Neural progenitor cell (in vitro differentiated cells): Measurements from ENCODE around the gene CDHR2. TPM values are rescaled to one million over a fixed set of nuclear protein-coding genes. Genes with fewer than 3 reads are reported as not detected.
A peak's percentile ranks its signal among the peaks of the same experiment; 100 is the strongest.

Experiments used
- DNase-seq: peaks from one replicate; pipeline ENCODE4 v3.0.0-alpha.2; 2016; ENCODE audit warnings: low spot score
- H2AFZ ChIP-seq: fragments of 200-600 bp; sonication (generic); replicated peaks from 2 replicates; pipeline ENCODE4 v1.6.1; 2016; ENCODE audit warnings: antibody characterized with exemption
- H3F3A ChIP-seq: fragments of 200-600 bp; sonication (generic); 2 replicates; pipeline ENCODE4 v1.6.1; 2016; ENCODE audit warnings: antibody characterized with exemption, low read depth
- H3K27ac ChIP-seq: fragments of 200-600 bp; sonication (generic); 2 replicates; pipeline ENCODE4 v1.5.1; 2016; ENCODE audit warnings: mild to moderate bottlenecking
- H3K27me3 ChIP-seq: fragments of 200-600 bp; sonication (generic); 2 replicates; pipeline ENCODE4 v1.6.1; 2016; ENCODE audit warnings: mild to moderate bottlenecking, moderate library complexity
- H3K36me3 ChIP-seq: fragments of 200-600 bp; sonication (generic); 2 replicates; pipeline ENCODE4 v1.5.1; 2016
- H3K4me1 ChIP-seq: fragments of 200-600 bp; sonication (generic); 2 replicates; pipeline ENCODE4 v1.6.1; 2016; ENCODE audit warnings: mixed run types
- H3K4me2 ChIP-seq: fragments of 200-600 bp; sonication (generic); 2 replicates; pipeline ENCODE4 v1.6.1; 2016
- H3K4me3 ChIP-seq: fragments of 200-600 bp; sonication (generic); 2 replicates; pipeline ENCODE4 v1.5.1; 2016
- H3K79me2 ChIP-seq: fragments of 200-600 bp; sonication (generic); 2 replicates; pipeline ENCODE4 v1.6.1; 2016; ENCODE audit warnings: low read depth
- H3K9ac ChIP-seq: fragments of 200-600 bp; sonication (generic); 2 replicates; pipeline ENCODE4 v1.6.1; 2016
- H3K9me3 ChIP-seq: fragments of 200-600 bp; sonication (generic); 2 replicates; pipeline ENCODE4 v1.5.1; 2016; ENCODE audit warnings: low read depth
- H4K20me1 ChIP-seq: fragments of 200-600 bp; sonication (generic); 2 replicates; pipeline ENCODE4 v1.6.1; 2016; ENCODE audit warnings: low read depth
- H3K27ac Mint-ChIP-seq: 3 replicates; pipeline ENCODE4 v1.8.0; 2021; ENCODE audit warnings: mixed read lengths
- H3K27me3 Mint-ChIP-seq: 2 replicates; pipeline ENCODE4 v1.8.0; 2022; ENCODE audit warnings: low read depth, mild to moderate bottlenecking, inconsistent platforms, moderate library complexity, mixed read lengths; ENCODE audit not compliant: insufficient read depth
- H3K36me3 Mint-ChIP-seq: 3 replicates; pipeline ENCODE4 v1.8.0; 2021; ENCODE audit warnings: mixed read lengths
- H3K4me1 Mint-ChIP-seq: 3 replicates; pipeline ENCODE4 v1.8.0; 2021; ENCODE audit warnings: mixed read lengths
- H3K4me3 Mint-ChIP-seq: 3 replicates; pipeline ENCODE4 v1.8.0; 2021; ENCODE audit warnings: mild to moderate bottlenecking, moderate library complexity, mixed read lengths
- H3K9me3 Mint-ChIP-seq: 3 replicates; pipeline ENCODE4 v1.8.0; 2020; ENCODE audit warnings: mixed read lengths
- CTCF ChIP-seq: fragments of 200-600 bp; sonication (generic); IDR thresholded peaks from 2 replicates; pipeline ENCODE4 v1.5.1; 2017; ENCODE audit warnings: antibody characterized with exemption, mild to moderate bottlenecking
- EZH2phosphoT487 ChIP-seq: fragments of 200-600 bp; sonication (generic); IDR thresholded peaks from 2 replicates; pipeline ENCODE4 v1.6.1; 2017; ENCODE audit warnings: antibody characterized with exemption
- microRNA-seq: library from miRNA; unstranded; fragments of <30 nt; microRNA quantifications from one replicate; pipeline ENCODE4, GENCODE V29; 2016
- small RNA-seq: library from RNA; depleted of rRNA; stranded (forward); fragments of <200 nt; gene quantifications from one replicate; pipeline ENCODE3, GENCODE V24; 2015
- total RNA-seq: library from RNA; depleted of rRNA; stranded (reverse); fragments of >200 nt; gene quantifications from 2 replicates; pipeline ENCODE4 v1.2.3, GENCODE V29; 2015; ENCODE audit warnings: low replicate concordance

CDHR2 gene
- total RNA-seq, 1 donor from 2014 or later = not detected

- no peaks in the 10 kb centered on the region for H3K27me3 ChIP-seq
- Mint-ChIP-seq H3K9me3 (no peaks in the 10 kb centered on the region), H3K4me3 (peak overlapping the region; percentile 52)
Measured at GRCh38 chr5:176644878-176645670, 95.9 kb downstream of the CDHR2 start.

More at GRCh38 chr5:176644878-176645670, 95.9 kb downstream of the CDHR2 start:
- Histone ChIP-seq H3K27ac (no peak overlapping the region), H3K4me2 (peak overlapping the region; percentile 67), H3F3A (peaks cover 22% of the 10 kb centered on the region), H2AFZ (peak overlapping the region; percentile 72), H3K36me3 (no peaks in the 10 kb centered on the region), H4K20me1 (peaks cover 17% of the 10 kb centered on the region), H3K9ac (no peak overlapping the region), H3K79me2 (peaks cover 23% of the 10 kb centered on the region), H3K4me3 (no peak overlapping the region), H3K4me1 (peaks cover 33% of the 10 kb centered on the region), H3K9me3 (no peaks in the 10 kb centered on the region)
- Mint-ChIP-seq H3K36me3 (no peaks in the 10 kb centered on the region), H3K27ac (peak overlapping the region; percentile 23), H3K4me1 (peaks cover 36% of the 10 kb centered on the region), H3K27me3 (peaks cover 20% of the 10 kb centered on the region)
- TF ChIP-seq EZH2phosphoT487 = no peak
- TF ChIP-seq CTCF = no peak
- no peak for DNase-seq

Small RNA genes within 50 kb of the gene (microRNA-seq; reads per million reads assigned to microRNA genes)
- not detected for gene MIR4281

Small RNA genes within 50 kb of the gene (small RNA-seq; reads per million reads assigned to genes)
- not detected for gene MIR4281
- gene RF00019 = not detected
- not detected for gene RN7SL684P

Other genes with a start within 250 kb of the CDHR2 start
- gene KIAA1191, start 187.6 kb upstream of the CDHR2 start, total RNA-seq = 116 and 126 TPM in 2 replicates
- gene ARL10, start 183.9 kb upstream of the CDHR2 start, total RNA-seq = 9.1 and 16.6 TPM in 2 replicates
- 10.3 and 14.5 TPM in 2 replicates for gene NOP16, start 160.7 kb upstream of the CDHR2 start, total RNA-seq
- 40.1 and 65.6 TPM in 2 replicates for gene HIGD2A, start 160.6 kb upstream of the CDHR2 start, total RNA-seq
- 12.6 and 29.2 TPM in 2 replicates for gene CLTB, start 132.8 kb upstream of the CDHR2 start, total RNA-seq
- gene FAF2, start 101.0 kb upstream of the CDHR2 start, total RNA-seq = 32.3 and 33.4 TPM in 2 replicates
- gene RNF44, start 11.9 kb upstream of the CDHR2 start, total RNA-seq = 11.7 and 38.7 TPM in 2 replicates
- gene GPRIN1, start 60.8 kb downstream of the CDHR2 start, total RNA-seq = 0.67 and 3.7 TPM in 2 replicates
- 1.1 TPM in 1 of 2 replicates, not detected in the other for gene SNCB, start 81.2 kb downstream of the CDHR2 start, total RNA-seq
- gene EIF4E1B, start 81.3 kb downstream of the CDHR2 start, total RNA-seq = 0.06 and 0.68 TPM in 2 replicates
- gene TSPAN17, start 98.1 kb downstream of the CDHR2 start, total RNA-seq = 25.9 and 51.7 TPM in 2 replicates